ENCODE results near the gene RNF213.

RNF213 gene

GRCh38 chr17:80345841-80346497, 85.3 kb downstream of the RNF213 start:
- no peak for DNase-seq (ENCODE audit: low read depth)
- H3K4me3 ChIP-seq (ENCODE audit: low read length): no peak overlapping the region
- no peak for TF ChIP-seq CTCF (conservative IDR thresholded peaks at IDR 0.05; ENCODE audit: low read depth, low read length)

- no peak for DNase-seq (ENCODE audit: low read depth)
- H3K4me3 ChIP-seq (ENCODE audit: low read length): no peak overlapping the region
- TF ChIP-seq CTCF (conservative IDR thresholded peaks at IDR 0.05; ENCODE audit: low read depth, low read length): no peak
Observed at GRCh38 chr17:80346498-80347275, 86.0 kb downstream of the RNF213 start.

GRCh38 chr17:80347536-80347935, 86.9 kb downstream of the RNF213 start:
- H3K4me3 ChIP-seq (ENCODE audit: low read length): no peak overlapping the region
- no peak for TF ChIP-seq CTCF (conservative IDR thresholded peaks at IDR 0.05; ENCODE audit: low read depth, low read length)
- no peak for DNase-seq (ENCODE audit: low read depth)

GRCh38 chr17:80347948-80348351, 87.3 kb downstream of the RNF213 start:
- DNase-seq (ENCODE audit: low read depth): no peak
- H3K4me3 ChIP-seq (ENCODE audit: low read length): no peak overlapping the region
- TF ChIP-seq CTCF (conservative IDR thresholded peaks at IDR 0.05; ENCODE audit: low read depth, low read length): no peak

- no peak for DNase-seq (ENCODE audit: low read depth)
Observed at GRCh38 chr17:80348551-80349150, 88.0 kb downstream of the RNF213 start.

GRCh38 chr17:80349151-80349651, 88.5 kb downstream of the RNF213 start:
- no peak for DNase-seq (ENCODE audit: low read depth)
- TF ChIP-seq CTCF (conservative IDR thresholded peaks at IDR 0.05; ENCODE audit: low read depth, low read length): no peak
- H3K4me3 ChIP-seq (ENCODE audit: low read length): no peak overlapping the region

More at GRCh38 chr17:80348551-80349150, 88.0 kb downstream of the RNF213 start:
- no peak overlapping the region for H3K4me3 ChIP-seq (ENCODE audit: low read length)
- no peak for TF ChIP-seq CTCF (conservative IDR thresholded peaks at IDR 0.05; ENCODE audit: low read depth, low read length)
